NCI-H510A treated with DMSO at 0.1 percent for 48 hours (cell line): ENCODE measurements around the gene EMCN.
"Not testable (repeated sequence)": the region's sequence is repeated elsewhere in the genome, so short reads cannot be mapped to it uniquely, and the experiment has no call there.

Source experiments
- DNase-seq: peaks from one replicate; lab custom pipeline; 2025; lab: John Stamatoyannopoulos, UW

The EMCN gene

GRCh38 chr4:100517864-100518341 lies at the start of gene EMCN:
Gene EMCN, minus strand, starts transcription at chr4:100518022. Its CDS starts 108 bp downstream, at chr4:100517914.
- no peak for DNase-seq

- DNase-seq = no peak
Observed at GRCh38 chr4:100566396-100566795, 48.6 kb upstream of the EMCN start.

GRCh38 chr4:100557306-100557705 lies 39.5 kb upstream of the EMCN start:
- DNase-seq = no peak

- DNase-seq = no peak
Observed at GRCh38 chr4:100555611-100556337, 38.0 kb upstream of the EMCN start.

GRCh38 chr4:100548200-100548560 lies 30.4 kb upstream of the EMCN start:
- DNase-seq = no peak

GRCh38 chr4:100547541-100548199 lies 29.8 kb upstream of the EMCN start:
- DNase-seq = no peak

GRCh38 chr4:100545427-100545826 lies 27.6 kb upstream of the EMCN start:
- DNase-seq = no peak

- no peak for DNase-seq
Observed at GRCh38 chr4:100540131-100540530, 22.3 kb upstream of the EMCN start.

GRCh38 chr4:100539706-100540105 lies 21.9 kb upstream of the EMCN start:
- DNase-seq = no peak

GRCh38 chr4:100533741-100534140 lies 15.9 kb upstream of the EMCN start:
- no peak for DNase-seq

- not testable (repeated sequence) for DNase-seq
Observed at GRCh38 chr4:100530161-100530560, 12.3 kb upstream of the EMCN start.

GRCh38 chr4:100525686-100526085 lies 7.9 kb upstream of the EMCN start:
- DNase-seq = no peak

- no peak for DNase-seq
Observed at GRCh38 chr4:100519205-100519604, 1.4 kb upstream of the EMCN start.

GRCh38 chr4:100516225-100516624 lies 1.6 kb downstream of the EMCN start:
- DNase-seq = no peak

- no peak for DNase-seq
Observed at GRCh38 chr4:100511896-100512295, 5.9 kb downstream of the EMCN start.

- no peak for DNase-seq
Observed at GRCh38 chr4:100510551-100510950, 7.3 kb downstream of the EMCN start.

GRCh38 chr4:100509386-100509785 lies 8.4 kb downstream of the EMCN start:
- no peak for DNase-seq

- DNase-seq = no peak
Observed at GRCh38 chr4:100508691-100509090, 9.1 kb downstream of the EMCN start.

- DNase-seq = no peak
Observed at GRCh38 chr4:100504086-100504874, 13.5 kb downstream of the EMCN start.

- DNase-seq = no peak
Observed at GRCh38 chr4:100497791-100498190, 20.0 kb downstream of the EMCN start.

GRCh38 chr4:100495074-100495473 lies 22.7 kb downstream of the EMCN start:
- DNase-seq = no peak

GRCh38 chr4:100494166-100494565 lies 23.7 kb downstream of the EMCN start:
- DNase-seq = no peak

GRCh38 chr4:100493756-100494155 lies 24.1 kb downstream of the EMCN start:
- DNase-seq = no peak
